HG03097 (cell line): ENCODE measurements around the gene SPTBN5.
"Not testable (repeated sequence)": the region's sequence is repeated elsewhere in the genome, so short reads cannot be mapped to it uniquely, and the experiment has no call there.

Experiments
- ATAC-seq: cut with Tn5 transposase; IDR thresholded peaks from one replicate; pipeline ENCODE4 v1.9.1; 2021; ENCODE audit not compliant: unreplicated experiment, low FRiP score

The SPTBN5 gene

GRCh38 chr15:41850482-41851166 is 43.2 kb downstream of the SPTBN5 start:
- no peak for ATAC-seq

GRCh38 chr15:41849861-41850260 is 44.0 kb downstream of the SPTBN5 start:
- ATAC-seq, result no peak

GRCh38 chr15:41849204-41849603 is 44.6 kb downstream of the SPTBN5 start:
- ATAC-seq, result no peak

- no peak for ATAC-seq
Observed at GRCh38 chr15:41848631-41849030, 45.2 kb downstream of the SPTBN5 start.

GRCh38 chr15:41847981-41848380 is 45.9 kb downstream of the SPTBN5 start:
- no peak for ATAC-seq

- ATAC-seq, result no peak
Observed at GRCh38 chr15:41847206-41847605, 46.6 kb downstream of the SPTBN5 start.

- no peak for ATAC-seq
Observed at GRCh38 chr15:41844814-41845213, 49.0 kb downstream of the SPTBN5 start.

- ATAC-seq, result no peak
Observed at GRCh38 chr15:41843571-41843970, 50.3 kb downstream of the SPTBN5 start.

- no peak for ATAC-seq
Observed at GRCh38 chr15:41842229-41842628, 51.6 kb downstream of the SPTBN5 start.

- ATAC-seq, result no peak
Observed at GRCh38 chr15:41841131-41841530, 52.7 kb downstream of the SPTBN5 start.

GRCh38 chr15:41840673-41841072 is 53.2 kb downstream of the SPTBN5 start:
- ATAC-seq, result no peak

GRCh38 chr15:41839781-41840491 is 53.9 kb downstream of the SPTBN5 start:
- no peak for ATAC-seq

GRCh38 chr15:41838400-41838897 is 55.4 kb downstream of the SPTBN5 start, which contains the start of gene PLA2G4B:
Gene PLA2G4B (plus strand): TSS chr15:41838847. CDS start chr15:41838914, 67 bp downstream.
- ATAC-seq, result no peak

- no peak for ATAC-seq
Observed at GRCh38 chr15:41836713-41837454, 57.0 kb downstream of the SPTBN5 start.

GRCh38 chr15:41836073-41836472 is 57.8 kb downstream of the SPTBN5 start:
- ATAC-seq, result no peak

GRCh38 chr15:41834096-41834495 is 59.8 kb downstream of the SPTBN5 start:
- ATAC-seq, result no peak

- ATAC-seq, result no peak
Observed at GRCh38 chr15:41832875-41833274, 61.0 kb downstream of the SPTBN5 start.

- no peak for ATAC-seq
Observed at GRCh38 chr15:41832208-41832607, 61.6 kb downstream of the SPTBN5 start.

GRCh38 chr15:41831291-41831690 is 62.6 kb downstream of the SPTBN5 start:
- ATAC-seq, result not testable (repeated sequence)

GRCh38 chr15:41829959-41830646 is 63.8 kb downstream of the SPTBN5 start:
- no peak for ATAC-seq

GRCh38 chr15:41828807-41829141 is 65.1 kb downstream of the SPTBN5 start:
- ATAC-seq, result no peak
